Esophagus muscularis mucosa (tissue), 4 donors: ENCODE results near the gene PHKA1.

Experiments used
- CTCF ChIP-seq, 3 experiments: fragments of 200-600 bp in 2 of 3; fragments of 450-650 bp in 1 of 3; sonication (generic) in 2 of 3; IDR thresholded peaks; one replicate each; pipeline ENCODE4 v1.5.1; 2017 to 2019; ENCODE audit warnings: antibody characterized with exemption in 3 of 3, mild to moderate bottlenecking in 2 of 3, moderate library complexity in 1 of 3
- EP300 ChIP-seq: sonication (generic); formaldehyde crosslinking; IDR thresholded peaks from one replicate; pipeline ENCODE4 v1.6.1; 2017; ENCODE audit warnings: antibody characterized with exemption
- POLR2A ChIP-seq: fragments of 450-650 bp; IDR thresholded peaks from one replicate; pipeline ENCODE4 v1.6.1; 2017; ENCODE audit warnings: antibody characterized with exemption, moderate library complexity, mild to moderate bottlenecking, low read depth
- POLR2AphosphoS5 ChIP-seq, 2 donors: sonication (generic); formaldehyde crosslinking; IDR thresholded peaks; one replicate each; pipeline ENCODE4 v1.6.1; 2017; ENCODE audit warnings: antibody characterized with exemption in 2 of 2

- TF ChIP-seq CTCF (IDR thresholded peaks at IDR 0.05) (no peak), POLR2A (no peak), EP300 (no peak), POLR2AphosphoS5 (IDR thresholded peaks at IDR 0.05) (no peak)
Observed at GRCh38 chrX:72573158-72573511, 141.0 kb downstream of the PHKA1 start.
